GM23338 (cell line): Measurements from ENCODE around the gene UGT1A1. TPM values are rescaled to one million over a fixed set of nuclear protein-coding genes. Genes with fewer than 3 reads are reported as not detected.
A peak's percentile ranks its signal among the peaks of the same experiment; 100 is the strongest.

ENCODE experiments used
- ATAC-seq: fragments of 200-7000 bp; cut with Tn5 transposase; 3 replicates; pipeline ENCODE4 v1.9.1; 2020
- DNase-seq: peaks from one replicate; pipeline ENCODE4 v3.0.0-alpha.2; 2015; ENCODE audit warnings: low spot score
- H2AFZ ChIP-seq: fragments of 200-600 bp; sonication (generic); 2 replicates; pipeline ENCODE4 v1.8.0; 2016; ENCODE audit warnings: antibody characterized with exemption, mild to moderate bottlenecking, moderate library complexity
- H3F3A ChIP-seq: fragments of 200-600 bp; sonication (generic); replicated peaks from 2 replicates; pipeline ENCODE4 v1.8.0; 2017; ENCODE audit warnings: antibody characterized with exemption, mixed run types, low read depth
- H3K27ac ChIP-seq: fragments of 200-600 bp; sonication (generic); 2 replicates; pipeline ENCODE4 v1.6.1; 2016; ENCODE audit warnings: low read depth
- H3K27me3 ChIP-seq: fragments of 200-600 bp; sonication (generic); 2 replicates; pipeline ENCODE4 v1.8.0; 2016; ENCODE audit warnings: mild to moderate bottlenecking, mixed run types, moderate library complexity; ENCODE audit not compliant: insufficient read depth
- H3K36me3 ChIP-seq: fragments of 200-600 bp; sonication (generic); 2 replicates; pipeline ENCODE4 v1.8.0; 2016; ENCODE audit warnings: mild to moderate bottlenecking; ENCODE audit not compliant: insufficient read depth
- H3K4me1 ChIP-seq: fragments of 200-600 bp; sonication (generic); 2 replicates; pipeline ENCODE4 v1.8.0; 2016; ENCODE audit warnings: mild to moderate bottlenecking, moderate library complexity; ENCODE audit not compliant: insufficient read depth
- H3K4me2 ChIP-seq: fragments of 200-600 bp; sonication (generic); 2 replicates; pipeline ENCODE4 v1.7.1; 2017; ENCODE audit warnings: mixed run types
- H3K4me3 ChIP-seq: fragments of 200-600 bp; sonication (generic); 2 replicates; pipeline ENCODE4 v1.6.1; 2016; ENCODE audit warnings: mixed run types
- H3K79me2 ChIP-seq: fragments of 200-600 bp; sonication (generic); replicated peaks from 2 replicates; pipeline ENCODE4 v1.8.0; 2017; ENCODE audit warnings: mild to moderate bottlenecking; ENCODE audit not compliant: insufficient read depth
- H3K9me2 ChIP-seq: fragments of 200-600 bp; sonication (generic); 2 replicates; pipeline ENCODE4 v1.8.0; 2017; ENCODE audit not compliant: insufficient read depth
- H4K20me1 ChIP-seq: fragments of 200-600 bp; sonication (generic); replicated peaks from 2 replicates; pipeline ENCODE4 v1.8.0; 2017; ENCODE audit warnings: mild to moderate bottlenecking; ENCODE audit not compliant: insufficient read depth
- H3K27ac Mint-ChIP-seq: 2 replicates; pipeline ENCODE4 v1.8.0; 2020; ENCODE audit warnings: inconsistent platforms, mild to moderate bottlenecking, moderate library complexity, mixed read lengths
- H3K27me3 Mint-ChIP-seq: 3 replicates; pipeline ENCODE4 v1.8.0; 2022; ENCODE audit warnings: low read depth, mild to moderate bottlenecking, moderate library complexity, mixed read lengths, inconsistent platforms; ENCODE audit not compliant: insufficient read depth, poor library complexity
- H3K36me3 Mint-ChIP-seq: 3 replicates; pipeline ENCODE4 v1.8.0; 2021; ENCODE audit warnings: low read depth, mild to moderate bottlenecking, inconsistent platforms, moderate library complexity, mixed read lengths
- H3K4me1 Mint-ChIP-seq: 3 replicates; pipeline ENCODE4 v1.8.0; 2020; ENCODE audit warnings: mild to moderate bottlenecking, inconsistent platforms, mixed read lengths
- H3K4me3 Mint-ChIP-seq: 3 replicates; pipeline ENCODE4 v1.8.0; 2021; ENCODE audit warnings: moderate library complexity, mild to moderate bottlenecking, inconsistent platforms, mixed read lengths
- H3K9me3 Mint-ChIP-seq: 3 replicates; pipeline ENCODE4 v1.8.0; 2020; ENCODE audit warnings: moderate library complexity, mild to moderate bottlenecking, inconsistent platforms, mixed read lengths
- CREB1 ChIP-seq: fragments of 250-450 bp; sonication (Bioruptor Pico); IDR thresholded peaks from 2 replicates; pipeline ENCODE4 v1.5.0; 2020; ENCODE audit warnings: low read depth, mild to moderate bottlenecking, moderate library complexity
- CTCF ChIP-seq, 2 experiments: fragments of 200-600 bp in 1 of 2; sonication (generic) in 1 of 2; conservative IDR thresholded peaks; 2 replicates each; pipeline versions ENCODE4 v1.5.1 to v1.6.1; 2016 to 2017; ENCODE audit warnings: antibody characterized with exemption in 2 of 2, low read depth in 2 of 2, mild to moderate bottlenecking in 2 of 2, moderate library complexity in 1 of 2
- ETS1 ChIP-seq: IDR thresholded peaks from 2 replicates; pipeline ENCODE4 v1.6.1; 2016; ENCODE audit warnings: antibody characterized with exemption
- EZH2 ChIP-seq: fragments of 200-600 bp; sonication (generic); IDR thresholded peaks from one replicate; pipeline ENCODE4 v1.8.0; 2017; ENCODE audit warnings: antibody characterized with exemption, mild to moderate bottlenecking, low read depth; ENCODE audit not compliant: unreplicated experiment
- EZH2phosphoT487 ChIP-seq: fragments of 200-600 bp; sonication (generic); IDR thresholded peaks from one replicate; pipeline ENCODE4 v1.8.1; 2018; ENCODE audit warnings: antibody characterized with exemption; ENCODE audit not compliant: unreplicated experiment
- JUNB ChIP-seq: IDR thresholded peaks from one replicate; pipeline ENCODE4 v1.6.1; 2016; ENCODE audit warnings: antibody characterized with exemption; ENCODE audit not compliant: unreplicated experiment
- NANOG ChIP-seq: IDR thresholded peaks from 2 replicates; pipeline ENCODE4 v1.6.1; 2016; ENCODE audit warnings: antibody characterized with exemption, borderline replicate concordance
- POLR2AphosphoS5 ChIP-seq: IDR thresholded peaks from 2 replicates; pipeline ENCODE4 v1.6.1; 2016; ENCODE audit warnings: antibody characterized with exemption, low read depth
- REST ChIP-seq: IDR thresholded peaks from one replicate; pipeline ENCODE4 v1.6.1; 2018; ENCODE audit warnings: antibody characterized with exemption; ENCODE audit not compliant: unreplicated experiment
- STAT1 ChIP-seq: IDR thresholded peaks from one replicate; pipeline ENCODE4 v1.6.1; 2016; ENCODE audit warnings: antibody characterized with exemption; ENCODE audit not compliant: unreplicated experiment
- ZNF114 ChIP-seq: fragments of 250-450 bp; sonication (Bioruptor Pico); IDR thresholded peaks from 2 replicates; pipeline ENCODE4 v1.5.0; 2020; ENCODE audit warnings: mild to moderate bottlenecking, moderate library complexity
- ZNF331 ChIP-seq: fragments of 250-450 bp; sonication (Bioruptor Pico); IDR thresholded peaks from 2 replicates; pipeline ENCODE4 v1.5.0; 2020; ENCODE audit warnings: low read depth, mild to moderate bottlenecking, moderate library complexity
- polyA plus RNA-seq: library from polyadenylated mRNA; unstranded; fragments of >200 nt; fragmentation: Nextera tagmentation; extraction: Ambion mirVana; gene quantifications from 2 replicates; pipeline ENCODE4 v1.2.1, GENCODE V29; 2016
- total RNA-seq: library from RNA; depleted of rRNA; stranded (reverse); fragments of >200 nt; shearing (Covaris generic); gene quantifications from 2 replicates; pipeline ENCODE4 v1.2.3, GENCODE V29; 2014

The UGT1A1 gene
- total and polyA plus RNA-seq, 2 experiments from 2014 or later = not detected

- Histone ChIP-seq H3K4me1 (no peaks in the 10 kb centered on the region), H3K36me3 (no peaks in the 10 kb centered on the region), H3K4me3 (no peak overlapping the region), H3F3A (no peaks in the 10 kb centered on the region), H3K9me2 (no peaks in the 10 kb centered on the region; the same call in 1 of the 2 replicates), H3K79me2 (no peaks in the 10 kb centered on the region), H3K27ac (no peak overlapping the region), H3K27me3 (no peaks in the 10 kb centered on the region), H3K4me2 (no peak overlapping the region), H2AFZ (no peak overlapping the region), H4K20me1 (no peaks in the 10 kb centered on the region)
- ATAC-seq = no peak
- Mint-ChIP-seq H3K4me3 (no peak overlapping the region), H3K36me3 (no peaks in the 10 kb centered on the region; the same call in 2 of the 3 replicates), H3K9me3 (peaks cover 3% of the 10 kb centered on the region; the same call in 2 of the 3 replicates), H3K27me3 (no peaks in the 10 kb centered on the region), H3K27ac (no peak overlapping the region), H3K4me1 (peaks cover 9% of the 10 kb centered on the region)
- TF ChIP-seq ZNF114 = no peak
- no peak for TF ChIP-seq POLR2AphosphoS5
- no peak for TF ChIP-seq ZNF331 (CRISPR knock-in tag)
- no peak for TF ChIP-seq STAT1
- no peak for DNase-seq
Measured at GRCh38 chr2:233766416-233766815, 6.3 kb downstream of the UGT1A1 start.

- H3K27ac ChIP-seq = no peak overlapping the region
- Mint-ChIP-seq H3K27ac (no peak overlapping the region), H3K4me1 (peaks cover 9% of the 10 kb centered on the region), H3K4me3 (no peak overlapping the region), H3K9me3 (peaks cover 3% of the 10 kb centered on the region; the same call in 2 of the 3 replicates), H3K27me3 (no peaks in the 10 kb centered on the region), H3K36me3 (no peaks in the 10 kb centered on the region; the same call in 2 of the 3 replicates)
- no peaks in the 10 kb centered on the region for H3K36me3 ChIP-seq
- H4K20me1 ChIP-seq = no peaks in the 10 kb centered on the region
- H3K4me1 ChIP-seq = no peaks in the 10 kb centered on the region
- no peaks in the 10 kb centered on the region; the same call in 1 of the 2 replicates for H3K9me2 ChIP-seq
- no peak overlapping the region for H3K4me3 ChIP-seq
- H3K79me2 ChIP-seq = no peaks in the 10 kb centered on the region
- ATAC-seq = no peak; the same call in 2 of the 3 replicates
- H3K4me2 ChIP-seq = no peak overlapping the region
- H2AFZ ChIP-seq = no peak overlapping the region
- no peaks in the 10 kb centered on the region for H3K27me3 ChIP-seq
- H3F3A ChIP-seq = no peaks in the 10 kb centered on the region
- DNase-seq = peak; percentile 11
- TF ChIP-seq REST (no peak), CREB1 (no peak), JUNB (no peak), EZH2phosphoT487 (no peak), EZH2 (no peak), POLR2AphosphoS5 (no peak), NANOG (no peak), CTCF (conservative IDR thresholded peaks at IDR 0.05; ENCODE audit: low read depth in 2 of 2) (no peak), ETS1 (no peak), ZNF331 (CRISPR knock-in tag) (no peak)
Measured at GRCh38 chr2:233768076-233768475, 8.0 kb downstream of the UGT1A1 start.
